NCI-H2081 treated with DMSO at 0.1 percent for 48 hours (cell line): ENCODE measurements around the gene HDAC1.

Experiments used
- DNase-seq: peaks from one replicate; lab custom pipeline; 2025; lab: John Stamatoyannopoulos, UW

HDAC1 gene

GRCh38 chr1:32373996-32374592 lies 82.2 kb downstream of the HDAC1 start:
- no peak for DNase-seq

GRCh38 chr1:32376199-32376598 lies 84.3 kb downstream of the HDAC1 start:
- DNase-seq, result no peak

GRCh38 chr1:32377541-32378220 lies 85.8 kb downstream of the HDAC1 start:
- DNase-seq, result no peak

GRCh38 chr1:32380057-32380456 lies 88.2 kb downstream of the HDAC1 start:
- no peak for DNase-seq
